HG02884 (cell line): ENCODE results near the gene GPR33.
"Not testable (repeated sequence)": the region's sequence is repeated elsewhere in the genome, so short reads cannot be mapped to it uniquely, and the experiment has no call there.

ENCODE experiments used
- ATAC-seq: cut with Tn5 transposase; IDR thresholded peaks from one replicate; pipeline ENCODE4 v1.9.1; 2021; ENCODE audit warnings: mild to moderate bottlenecking, moderate library complexity; ENCODE audit not compliant: unreplicated experiment

GPR33 gene

GRCh38 chr14:31487886-31488285 is at the start of gene GPR33:
GPR33 (minus strand) TSS chr14:31488039; CDS start chr14:31483965, 4,074 bp downstream.
- ATAC-seq: no peak

- no peak for ATAC-seq
Observed at GRCh38 chr14:31536201-31536960, 48.5 kb upstream of the GPR33 start.

DNA sequence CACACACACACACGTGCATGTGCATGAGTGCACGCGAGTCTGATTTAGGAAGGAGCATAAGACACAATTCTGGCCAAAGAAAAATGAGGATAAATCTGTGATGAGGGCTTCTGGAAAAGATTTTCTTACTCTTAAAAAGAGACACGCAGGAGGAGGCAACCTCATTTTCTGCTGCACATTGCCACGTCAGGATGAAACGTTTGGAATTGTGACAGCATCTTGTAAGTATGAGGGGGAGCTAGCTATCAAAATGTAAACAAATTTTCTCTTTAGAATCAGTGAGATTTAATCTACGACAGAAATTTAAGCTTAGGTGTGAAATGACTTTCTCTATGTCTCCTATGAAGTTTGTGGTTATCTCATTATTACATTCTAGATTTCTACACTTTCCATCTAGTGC is 42.3 kb upstream of the GPR33 start:
- ATAC-seq: no peak

GRCh38 chr14:31529053-31529452 is 41.2 kb upstream of the GPR33 start:
- no peak for ATAC-seq

GRCh38 chr14:31527546-31527945 is 39.7 kb upstream of the GPR33 start:
- ATAC-seq: no peak

GRCh38 chr14:31527087-31527486 is 39.2 kb upstream of the GPR33 start:
- no peak for ATAC-seq

- no peak for ATAC-seq
Observed at GRCh38 chr14:31510855-31511254, 23.0 kb upstream of the GPR33 start.

DNA sequence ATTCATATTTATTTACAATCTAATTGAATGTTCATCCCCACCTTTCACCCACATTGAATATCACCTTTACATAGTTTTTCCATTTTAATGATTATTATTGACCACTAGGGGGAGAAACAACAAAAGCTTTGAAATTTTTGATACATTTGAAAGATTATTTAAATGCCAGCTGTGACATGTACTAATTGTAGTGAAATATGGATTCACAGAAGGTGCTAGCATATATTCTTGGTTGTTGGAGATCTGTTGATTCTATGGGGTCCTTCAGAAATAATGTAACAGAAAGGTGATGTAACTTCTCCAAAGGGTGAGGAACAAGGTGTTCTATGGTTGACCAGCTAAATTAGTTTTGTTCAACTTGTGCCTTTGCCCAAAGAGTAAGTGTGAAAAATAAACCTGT is 22.4 kb upstream of the GPR33 start:
- no peak for ATAC-seq

DNA sequence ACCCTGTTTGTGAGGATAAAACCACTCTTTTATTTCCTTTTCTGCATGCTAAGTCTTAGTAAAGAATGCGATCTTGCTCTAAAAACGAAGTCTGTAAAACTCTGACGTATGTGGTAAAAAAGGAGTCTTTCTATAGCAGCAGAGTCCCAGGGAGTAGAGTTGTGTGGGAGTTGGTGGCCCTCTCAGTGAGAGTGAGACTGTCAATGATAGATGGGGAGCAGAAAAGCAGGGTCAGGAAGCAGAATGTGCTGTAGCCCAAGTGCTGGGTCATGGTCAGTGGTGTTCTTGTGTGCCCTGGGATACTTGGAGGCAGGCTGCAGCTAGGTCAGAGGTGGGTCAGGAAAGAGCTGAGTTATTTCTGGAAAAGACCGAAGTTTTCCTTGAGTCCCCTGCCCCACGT is 20.3 kb upstream of the GPR33 start:
- no peak for ATAC-seq

GRCh38 chr14:31505411-31505810 is 17.6 kb upstream of the GPR33 start:
- ATAC-seq: no peak

DNA sequence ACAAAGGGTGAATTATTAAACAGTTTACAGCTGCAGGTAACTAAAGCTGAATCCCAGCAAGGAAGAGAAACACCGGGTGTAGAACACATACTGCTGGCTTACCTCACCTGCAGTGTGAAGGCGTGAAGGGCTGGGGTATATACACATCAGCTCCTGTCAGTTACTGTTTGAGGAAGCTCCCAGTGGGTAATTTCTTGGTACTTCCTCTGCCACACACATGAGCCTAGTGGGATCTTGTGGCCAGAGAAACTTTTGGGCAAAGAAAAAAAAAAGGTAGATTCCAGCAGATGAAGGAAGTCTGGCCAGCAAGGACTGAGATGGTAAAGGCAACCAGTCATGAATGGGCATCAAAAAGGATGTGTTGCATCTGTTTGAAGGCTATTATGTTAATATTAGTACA is 14.0 kb upstream of the GPR33 start:
- no peak for ATAC-seq

GRCh38 chr14:31492759-31493498 is 5.1 kb upstream of the GPR33 start:
- ATAC-seq: no peak

- peak; percentile 73 for ATAC-seq
Observed at GRCh38 chr14:31489691-31490090, 1.9 kb upstream of the GPR33 start.

DNA sequence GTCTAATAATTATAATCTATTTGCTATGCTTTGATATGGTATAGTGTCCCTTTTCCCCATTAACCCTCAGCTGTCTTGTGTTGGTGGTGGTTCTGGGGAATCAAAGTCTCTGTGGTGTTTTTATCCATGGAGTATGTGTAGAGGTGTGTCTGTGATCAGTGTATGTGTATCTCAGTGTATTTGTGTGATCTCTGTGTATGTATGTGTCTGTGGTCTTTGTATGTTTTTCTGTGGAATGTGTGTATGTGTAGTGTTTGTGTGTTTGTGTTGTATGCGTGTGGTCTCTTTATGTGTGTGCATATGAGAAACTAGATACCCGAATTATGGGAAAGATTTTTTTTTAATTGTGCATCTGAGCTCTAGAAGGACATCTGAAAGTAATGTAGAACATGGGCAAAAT is 1.1 kb downstream of the GPR33 start:
- no peak for ATAC-seq

DNA sequence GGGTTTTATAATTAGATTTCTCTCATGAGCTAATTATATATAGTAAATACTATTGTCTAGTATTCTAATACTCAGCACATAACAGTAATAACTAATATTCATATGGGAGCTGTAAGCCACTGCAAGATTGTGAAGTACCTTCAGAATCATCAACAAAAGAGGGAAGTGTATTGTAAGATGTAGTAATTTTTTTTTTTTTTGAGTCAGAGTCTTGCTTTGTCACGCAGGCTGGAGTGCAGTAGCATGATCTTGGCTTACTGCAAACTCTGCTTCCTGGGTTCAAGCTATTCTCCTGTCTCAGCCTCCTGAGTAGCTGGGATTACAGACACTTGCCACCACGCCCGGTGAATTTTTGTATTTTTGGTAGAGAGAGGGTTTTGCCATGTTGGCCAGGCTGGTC is 3.1 kb downstream of the GPR33 start:
- no peak for ATAC-seq

DNA sequence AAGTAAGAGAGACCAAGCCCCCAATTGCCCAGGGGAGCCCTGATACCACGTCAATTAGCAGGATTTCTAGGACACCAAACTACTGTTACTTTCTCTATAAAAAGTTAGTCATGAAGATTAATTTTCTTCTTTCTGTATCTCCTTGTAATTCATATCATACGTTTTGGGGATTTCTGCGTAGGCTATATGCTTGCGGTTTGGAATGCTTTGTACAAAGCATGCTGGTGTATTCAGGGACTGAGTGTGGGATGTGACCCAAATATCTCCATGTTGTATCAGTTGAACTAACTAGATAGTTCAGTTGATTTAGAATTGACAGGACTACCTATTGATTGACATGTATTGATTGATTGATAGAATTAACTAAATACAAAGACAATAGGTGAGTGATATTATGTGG is 7.7 kb downstream of the GPR33 start:
- ATAC-seq: no peak

DNA sequence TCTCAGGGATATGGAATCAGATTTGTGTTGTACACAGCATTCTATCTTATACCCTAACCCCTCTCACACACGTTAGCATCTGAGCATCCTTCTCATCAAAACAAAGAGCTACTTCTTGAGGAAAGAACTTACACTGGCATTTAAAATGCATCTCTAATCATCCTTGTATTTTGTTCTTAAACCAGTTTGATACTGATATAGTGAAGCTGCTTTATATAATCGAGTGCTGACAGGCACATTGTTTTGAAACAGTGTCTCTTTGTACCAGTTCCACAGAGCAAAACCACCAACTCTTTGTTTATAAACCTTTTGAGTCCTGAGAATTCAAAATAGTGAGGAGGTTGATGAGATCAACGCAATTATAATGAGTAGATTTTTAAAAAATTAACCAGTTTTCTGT is 8.8 kb downstream of the GPR33 start:
- ATAC-seq: no peak

DNA sequence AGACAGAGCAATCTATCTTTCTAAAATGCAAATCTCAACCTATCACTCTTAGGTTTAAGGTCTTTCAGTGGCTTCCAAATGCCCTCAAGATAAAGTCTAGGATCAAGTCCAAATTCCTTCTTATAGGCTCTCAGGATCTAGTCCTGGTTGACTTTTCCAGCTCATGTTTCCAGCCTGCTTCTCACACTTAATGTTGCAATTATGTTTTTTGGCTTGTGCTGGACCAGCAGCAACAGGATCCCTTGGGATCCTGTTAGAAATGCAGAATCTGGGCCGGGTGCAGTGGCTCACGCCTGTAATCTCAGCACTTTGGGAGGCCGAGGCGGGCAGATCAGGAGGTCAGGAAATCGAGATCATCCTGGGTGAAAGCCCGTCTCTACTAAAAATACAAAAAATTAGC is 10.6 kb downstream of the GPR33 start:
- ATAC-seq: no peak

DNA sequence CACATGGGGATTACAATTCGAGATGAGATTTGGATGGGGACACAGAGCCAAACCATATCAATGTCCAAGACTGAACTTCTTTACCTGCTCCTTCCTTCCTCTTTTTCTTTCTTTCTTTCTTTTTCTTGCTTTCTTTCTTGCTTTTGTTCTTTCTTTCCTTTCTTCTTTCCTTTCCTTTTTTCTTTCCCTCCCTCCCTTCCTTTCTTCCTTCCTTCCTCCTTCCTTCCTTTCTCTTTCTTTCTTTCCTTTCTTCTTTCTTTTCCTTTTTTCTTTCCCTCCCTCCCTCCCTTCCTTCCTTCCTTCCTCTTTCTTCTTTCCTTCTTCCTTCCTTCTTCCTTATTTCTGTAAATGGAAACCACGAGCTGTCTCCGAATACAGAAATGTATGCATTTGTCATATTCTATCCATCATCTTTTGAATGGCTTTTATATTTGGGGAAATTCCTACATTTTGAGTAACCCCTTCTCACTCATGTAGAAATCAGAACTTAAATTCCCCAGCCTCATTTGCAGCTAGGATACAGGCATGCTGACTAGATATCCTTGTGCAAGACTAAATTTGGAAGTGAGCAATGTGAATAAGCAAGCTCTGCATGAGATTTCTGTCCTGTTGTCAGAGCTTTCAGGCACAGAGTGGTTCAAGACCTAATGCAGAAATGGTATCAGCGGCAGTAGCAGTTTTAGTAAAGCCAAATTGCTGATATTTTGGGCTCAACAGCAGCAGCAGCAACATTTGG is 11.5 kb downstream of the GPR33 start:
- no peak for ATAC-seq

- ATAC-seq: no peak
Observed at GRCh38 chr14:31466554-31466953, 21.3 kb downstream of the GPR33 start.

GRCh38 chr14:31465111-31465510 is 22.7 kb downstream of the GPR33 start:
- ATAC-seq: no peak

DNA sequence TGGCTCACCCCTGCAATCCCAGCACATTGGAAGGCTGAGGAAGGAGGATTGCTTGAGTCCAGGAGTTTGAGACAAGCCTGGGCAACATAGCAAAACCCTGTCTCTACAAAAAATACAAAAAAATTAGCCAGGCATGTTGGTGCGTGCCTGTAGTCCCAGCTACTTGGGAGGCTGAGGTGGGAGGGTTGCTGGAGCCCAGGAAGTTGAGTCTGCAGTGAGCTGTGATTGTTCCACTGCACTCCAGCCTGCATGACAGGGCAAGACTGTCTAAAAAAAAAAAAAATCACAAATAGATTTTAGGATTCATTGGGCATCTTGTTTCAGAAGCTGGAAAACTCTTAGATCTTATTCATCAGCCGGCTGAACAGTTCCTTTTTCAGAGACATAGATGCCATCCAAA is 25.4 kb downstream of the GPR33 start:
- ATAC-seq: not testable (repeated sequence)
